ENCODE data around the gene SHC2.

Gene SHC2

GRCh38 chr19:372306-372890 lies 88.4 kb downstream of the SHC2 start:
- no peak for DNase-seq

GRCh38 chr19:371501-372168 lies 89.2 kb downstream of the SHC2 start:
- DNase-seq: no peak
- Histone ChIP-seq H3K4me3 (ENCODE audit: insufficient read depth, low read depth, low read length, poor library complexity, severe bottlenecking) (no peak overlapping the region), H3K27me3 (replicated peaks; ENCODE audit: control insufficient read depth, insufficient read depth, low read length, poor library complexity, severe bottlenecking) (peaks cover 5% of the 10 kb centered on the region), H3K36me3 (ENCODE audit: control insufficient read depth, insufficient read depth, low read length) (no peaks in the 10 kb centered on the region), H3K4me1 (ENCODE audit: control insufficient read depth, insufficient read depth, low read length, poor library complexity, severe bottlenecking) (no peaks in the 10 kb centered on the region), H3K9me3 (ENCODE audit: control insufficient read depth, low read length) (no peaks in the 10 kb centered on the region), H3K27ac (ENCODE audit: insufficient read depth, low read length, poor library complexity, severe bottlenecking) (no peak overlapping the region)

More at GRCh38 chr19:372306-372890, 88.4 kb downstream of the SHC2 start:
- Histone ChIP-seq H3K4me3 (ENCODE audit: insufficient read depth, low read depth, low read length, poor library complexity, severe bottlenecking) (no peak overlapping the region), H3K36me3 (ENCODE audit: control insufficient read depth, insufficient read depth, low read length) (no peaks in the 10 kb centered on the region), H3K27me3 (replicated peaks; ENCODE audit: control insufficient read depth, insufficient read depth, low read length, poor library complexity, severe bottlenecking) (peaks cover 5% of the 10 kb centered on the region), H3K4me1 (ENCODE audit: control insufficient read depth, insufficient read depth, low read length, poor library complexity, severe bottlenecking) (no peaks in the 10 kb centered on the region), H3K9me3 (ENCODE audit: control insufficient read depth, low read length) (no peaks in the 10 kb centered on the region), H3K27ac (ENCODE audit: insufficient read depth, low read length, poor library complexity, severe bottlenecking) (no peak overlapping the region)

DNA sequence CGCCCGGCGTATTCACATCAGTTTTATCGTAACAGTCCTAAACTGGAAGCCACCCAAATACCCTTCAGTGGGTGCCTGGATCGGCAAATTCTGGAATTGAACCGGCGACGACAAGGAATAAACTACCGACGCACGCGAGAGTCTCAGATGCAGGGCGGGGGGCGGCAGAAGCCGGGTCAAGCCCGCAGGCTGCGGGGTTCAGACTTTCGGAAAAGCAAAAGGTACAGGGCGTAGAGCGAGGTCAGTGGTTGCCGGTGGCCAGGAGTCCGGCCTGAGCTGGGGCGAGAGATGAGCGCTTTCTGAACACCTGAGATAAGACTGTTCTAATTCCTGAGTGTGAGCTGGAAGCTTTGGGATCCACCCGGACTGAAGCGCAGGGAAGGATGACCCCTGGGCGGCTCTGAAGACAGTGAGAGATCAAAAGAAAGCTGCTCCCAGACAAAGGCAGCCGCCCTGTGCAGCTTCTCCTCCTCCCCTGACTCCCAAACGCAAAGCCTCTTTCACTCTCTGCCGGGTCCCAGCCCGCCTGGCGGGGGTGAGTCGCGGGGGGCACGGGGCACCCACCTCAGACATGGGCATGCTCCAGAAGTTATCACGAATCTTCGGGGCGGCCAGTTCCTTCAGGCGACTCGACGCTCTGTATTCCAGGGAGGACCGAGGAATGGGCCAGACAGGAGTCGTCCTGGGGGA lies 90.0 kb downstream of the SHC2 start:
- no peak overlapping the region for H3K27ac ChIP-seq (ENCODE audit: insufficient read depth, low read length, poor library complexity, severe bottlenecking)
- H3K4me1 ChIP-seq (ENCODE audit: control insufficient read depth, insufficient read depth, low read length, poor library complexity, severe bottlenecking): no peaks in the 10 kb centered on the region
- no peak overlapping the region for H3K4me3 ChIP-seq (ENCODE audit: insufficient read depth, low read depth, low read length, poor library complexity, severe bottlenecking)
- no peaks in the 10 kb centered on the region for H3K9me3 ChIP-seq (ENCODE audit: control insufficient read depth, low read length)
- H3K27me3 ChIP-seq (replicated peaks; ENCODE audit: control insufficient read depth, insufficient read depth, low read length, poor library complexity, severe bottlenecking): peaks cover 5% of the 10 kb centered on the region
- no peak for DNase-seq
- H3K36me3 ChIP-seq (ENCODE audit: control insufficient read depth, insufficient read depth, low read length): no peaks in the 10 kb centered on the region

GRCh38 chr19:369876-370275 lies 91.0 kb downstream of the SHC2 start:
- Histone ChIP-seq H3K36me3 (ENCODE audit: control insufficient read depth, insufficient read depth, low read length) (no peaks in the 10 kb centered on the region), H3K4me1 (ENCODE audit: control insufficient read depth, insufficient read depth, low read length, poor library complexity, severe bottlenecking) (no peaks in the 10 kb centered on the region), H3K9me3 (ENCODE audit: control insufficient read depth, low read length) (no peaks in the 10 kb centered on the region), H3K4me3 (ENCODE audit: insufficient read depth, low read depth, low read length, poor library complexity, severe bottlenecking) (no peak overlapping the region), H3K27ac (ENCODE audit: insufficient read depth, low read length, poor library complexity, severe bottlenecking) (no peak overlapping the region), H3K27me3 (replicated peaks; ENCODE audit: control insufficient read depth, insufficient read depth, low read length, poor library complexity, severe bottlenecking) (peaks cover 5% of the 10 kb centered on the region)
- no peak for DNase-seq

GRCh38 chr19:369256-369655 lies 91.6 kb downstream of the SHC2 start:
- no peak for DNase-seq
- Histone ChIP-seq H3K36me3 (ENCODE audit: control insufficient read depth, insufficient read depth, low read length) (no peaks in the 10 kb centered on the region), H3K9me3 (ENCODE audit: control insufficient read depth, low read length) (no peaks in the 10 kb centered on the region), H3K27me3 (replicated peaks; ENCODE audit: control insufficient read depth, insufficient read depth, low read length, poor library complexity, severe bottlenecking) (peaks cover 5% of the 10 kb centered on the region), H3K27ac (ENCODE audit: insufficient read depth, low read length, poor library complexity, severe bottlenecking) (no peak overlapping the region), H3K4me1 (ENCODE audit: control insufficient read depth, insufficient read depth, low read length, poor library complexity, severe bottlenecking) (no peaks in the 10 kb centered on the region), H3K4me3 (ENCODE audit: insufficient read depth, low read depth, low read length, poor library complexity, severe bottlenecking) (no peak overlapping the region)

- H3K27me3 ChIP-seq (replicated peaks; ENCODE audit: control insufficient read depth, insufficient read depth, low read length, poor library complexity, severe bottlenecking): peaks cover 5% of the 10 kb centered on the region
- H3K4me1 ChIP-seq (ENCODE audit: control insufficient read depth, insufficient read depth, low read length, poor library complexity, severe bottlenecking): no peaks in the 10 kb centered on the region
- H3K4me3 ChIP-seq (ENCODE audit: insufficient read depth, low read depth, low read length, poor library complexity, severe bottlenecking): no peak overlapping the region
- DNase-seq: no peak
- no peak overlapping the region for H3K27ac ChIP-seq (ENCODE audit: insufficient read depth, low read length, poor library complexity, severe bottlenecking)
- no peaks in the 10 kb centered on the region for H3K9me3 ChIP-seq (ENCODE audit: control insufficient read depth, low read length)
- H3K36me3 ChIP-seq (ENCODE audit: control insufficient read depth, insufficient read depth, low read length): no peaks in the 10 kb centered on the region
Observed at GRCh38 chr19:368630-369024, 92.2 kb downstream of the SHC2 start.

DNA sequence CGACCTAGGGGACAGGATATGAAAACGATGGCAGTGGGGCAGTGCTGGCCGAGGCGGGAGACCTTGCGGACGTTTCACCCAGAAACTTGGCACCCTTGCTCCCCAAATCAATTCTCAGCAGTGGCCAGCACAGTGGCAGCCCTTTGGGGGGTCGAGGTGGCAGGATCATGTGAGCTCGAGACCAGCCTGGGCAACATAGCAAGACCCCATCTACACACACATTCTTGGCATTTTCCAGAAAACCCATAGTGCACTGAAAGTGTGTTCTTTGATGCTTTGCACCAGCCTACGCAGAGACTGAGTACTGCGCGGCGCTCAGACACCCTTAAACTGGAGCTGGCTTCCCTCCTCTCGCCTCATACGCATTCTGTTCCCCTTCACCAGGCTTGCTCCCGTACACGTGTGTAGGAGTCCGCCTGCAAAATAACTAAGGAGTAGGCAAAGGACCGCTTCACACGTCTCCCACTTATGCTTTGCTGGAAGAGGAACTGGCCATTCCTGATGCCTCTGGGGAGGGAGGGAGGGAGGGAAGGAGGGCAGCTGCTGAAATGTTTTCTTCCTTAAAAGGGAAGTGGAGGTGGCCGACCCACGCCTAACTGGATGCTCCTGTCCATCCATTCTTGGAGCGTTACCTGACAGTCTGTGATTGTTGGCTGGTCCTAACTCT lies 92.7 kb downstream of the SHC2 start:
- Histone ChIP-seq H3K4me1 (ENCODE audit: control insufficient read depth, insufficient read depth, low read length, poor library complexity, severe bottlenecking) (no peaks in the 10 kb centered on the region), H3K27me3 (replicated peaks; ENCODE audit: control insufficient read depth, insufficient read depth, low read length, poor library complexity, severe bottlenecking) (peaks cover 2% of the 10 kb centered on the region), H3K27ac (ENCODE audit: insufficient read depth, low read length, poor library complexity, severe bottlenecking) (no peak overlapping the region), H3K4me3 (ENCODE audit: insufficient read depth, low read depth, low read length, poor library complexity, severe bottlenecking) (no peak overlapping the region), H3K36me3 (ENCODE audit: control insufficient read depth, insufficient read depth, low read length) (no peaks in the 10 kb centered on the region), H3K9me3 (ENCODE audit: control insufficient read depth, low read length) (no peaks in the 10 kb centered on the region)
- DNase-seq: no peak

DNA sequence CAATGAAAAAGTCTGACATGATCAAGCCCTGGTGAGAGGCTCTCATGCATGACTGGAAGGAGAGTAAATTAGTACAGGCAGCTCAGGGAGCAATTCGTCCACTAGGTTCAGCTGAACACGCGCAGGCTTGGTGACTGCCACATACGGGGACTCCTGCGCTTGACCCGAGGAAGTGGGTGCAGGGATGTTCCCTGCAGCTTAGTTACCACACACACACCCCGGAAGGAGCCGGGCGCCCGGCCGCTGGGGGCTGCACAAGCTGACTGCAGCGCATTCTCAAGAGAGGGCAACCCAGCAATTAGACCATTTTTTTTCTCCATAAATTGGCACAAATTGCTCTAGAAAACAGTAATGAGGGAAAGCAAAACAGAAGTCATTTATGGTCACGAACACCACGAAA lies 93.3 kb downstream of the SHC2 start:
- Histone ChIP-seq H3K27me3 (replicated peaks; ENCODE audit: control insufficient read depth, insufficient read depth, low read length, poor library complexity, severe bottlenecking) (no peaks in the 10 kb centered on the region), H3K4me3 (ENCODE audit: insufficient read depth, low read depth, low read length, poor library complexity, severe bottlenecking) (no peak overlapping the region), H3K4me1 (ENCODE audit: control insufficient read depth, insufficient read depth, low read length, poor library complexity, severe bottlenecking) (no peaks in the 10 kb centered on the region), H3K9me3 (ENCODE audit: control insufficient read depth, low read length) (no peaks in the 10 kb centered on the region), H3K36me3 (ENCODE audit: control insufficient read depth, insufficient read depth, low read length) (no peaks in the 10 kb centered on the region), H3K27ac (ENCODE audit: insufficient read depth, low read length, poor library complexity, severe bottlenecking) (no peak overlapping the region)
- no peak for DNase-seq

DNA sequence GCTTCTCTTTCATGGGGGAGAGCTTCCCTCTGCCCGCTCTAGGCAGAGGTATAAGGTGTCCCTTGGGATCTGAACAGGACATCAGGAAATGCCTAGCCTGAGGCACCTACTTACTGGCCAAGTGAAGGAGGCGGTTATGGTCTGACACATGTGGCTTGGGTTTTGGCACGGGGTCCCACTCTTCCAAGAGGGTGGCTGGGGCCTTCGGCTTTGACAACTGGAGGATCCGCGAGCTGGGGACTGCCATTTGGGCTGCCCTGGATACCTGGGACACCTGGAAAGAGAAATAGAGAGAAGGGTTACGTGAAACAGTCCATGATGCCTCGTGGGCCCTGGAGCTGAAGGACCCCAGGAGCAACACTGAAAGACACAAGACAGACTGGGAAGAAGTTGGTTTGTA lies 93.9 kb downstream of the SHC2 start:
- no peaks in the 10 kb centered on the region for H3K4me1 ChIP-seq (ENCODE audit: control insufficient read depth, insufficient read depth, low read length, poor library complexity, severe bottlenecking)
- H3K9me3 ChIP-seq (ENCODE audit: control insufficient read depth, low read length): no peaks in the 10 kb centered on the region
- H3K27ac ChIP-seq (ENCODE audit: insufficient read depth, low read length, poor library complexity, severe bottlenecking): no peak overlapping the region
- no peaks in the 10 kb centered on the region for H3K27me3 ChIP-seq (replicated peaks; ENCODE audit: control insufficient read depth, insufficient read depth, low read length, poor library complexity, severe bottlenecking)
- DNase-seq: no peak
- H3K4me3 ChIP-seq (ENCODE audit: insufficient read depth, low read depth, low read length, poor library complexity, severe bottlenecking): no peak overlapping the region
- no peaks in the 10 kb centered on the region for H3K36me3 ChIP-seq (ENCODE audit: control insufficient read depth, insufficient read depth, low read length)
